H4 (cell line): ENCODE data around the gene NPAS3. TPM values are rescaled to one million over a fixed set of nuclear protein-coding genes. Genes with fewer than 3 reads are reported as not detected.
A peak's percentile ranks its signal among the peaks of the same experiment; 100 is the strongest.

Experiments used
- DNase-seq: peaks from one replicate; pipeline ENCODE4 v3.0.0-alpha.2; 2015; ENCODE audit warnings: low spot score
- total RNA-seq: library from RNA; depleted of rRNA; stranded (reverse); fragments of >200 nt; shearing (Covaris generic); gene quantifications from 2 replicates; pipeline ENCODE4 v1.2.3, GENCODE V29; 2014

The NPAS3 gene
- total RNA-seq, 1 experiment from 2014 or later = 2.6 TPM

GRCh38 chr14:33555710-33556350, 617.2 kb downstream of the NPAS3 start:
- no peak for DNase-seq

- no peak for DNase-seq
Measured at GRCh38 chr14:33556382-33557121, 617.9 kb downstream of the NPAS3 start.

- no peak for DNase-seq
Measured at GRCh38 chr14:33560718-33561431, 622.2 kb downstream of the NPAS3 start.

GRCh38 chr14:33561488-33562175, 623.0 kb downstream of the NPAS3 start:
- no peak for DNase-seq

GRCh38 chr14:33563191-33563900, 624.7 kb downstream of the NPAS3 start:
- DNase-seq = no peak

- no peak for DNase-seq
Measured at GRCh38 chr14:33563901-33564197, 625.2 kb downstream of the NPAS3 start.

- DNase-seq = peak; percentile 59
Measured at GRCh38 chr14:33564774-33565630, 626.3 kb downstream of the NPAS3 start.

- DNase-seq = no peak
Measured at GRCh38 chr14:33566082-33566481, 627.4 kb downstream of the NPAS3 start.

GRCh38 chr14:33567023-33567728, 628.5 kb downstream of the NPAS3 start:
- no peak for DNase-seq

GRCh38 chr14:33567731-33568130, 629.1 kb downstream of the NPAS3 start:
- DNase-seq = no peak

- DNase-seq = no peak
Measured at GRCh38 chr14:33568935-33569579, 630.4 kb downstream of the NPAS3 start.

- no peak for DNase-seq
Measured at GRCh38 chr14:33569821-33570687, 631.4 kb downstream of the NPAS3 start.

- no peak for DNase-seq
Measured at GRCh38 chr14:33570694-33571310, 632.1 kb downstream of the NPAS3 start.

GRCh38 chr14:33573301-33573880, 634.7 kb downstream of the NPAS3 start:
- no peak for DNase-seq

- DNase-seq = no peak
Measured at GRCh38 chr14:33576014-33576413, 637.3 kb downstream of the NPAS3 start.

GRCh38 chr14:33578461-33579216, 640.0 kb downstream of the NPAS3 start:
- no peak for DNase-seq

GRCh38 chr14:33580231-33580749, 641.6 kb downstream of the NPAS3 start:
- DNase-seq = no peak
